Ishikawa (cell line): ENCODE results near the gene ZBTB1.

Experiments used
- CEBPB ChIP-seq: IDR thresholded peaks from 2 replicates; pipeline ENCODE4 v1.6.1; 2012
- CREB1 ChIP-seq: IDR thresholded peaks from 2 replicates; pipeline ENCODE4 v1.6.1; 2012; ENCODE audit warnings: low read depth
- EP300 ChIP-seq: IDR thresholded peaks from 2 replicates; pipeline ENCODE4 v1.6.1; 2012; ENCODE audit warnings: borderline replicate concordance
- NFIC ChIP-seq: IDR thresholded peaks from 2 replicates; pipeline ENCODE4 v1.6.1; 2012
- RAD21 ChIP-seq: IDR thresholded peaks from 2 replicates; pipeline ENCODE4 v1.6.1; 2012; ENCODE audit warnings: low read depth
- TAF1 ChIP-seq: IDR thresholded peaks from 2 replicates; pipeline ENCODE4 v1.6.1; 2012; ENCODE audit warnings: low read depth, mild to moderate bottlenecking
- TEAD4 ChIP-seq: IDR thresholded peaks from 2 replicates; pipeline ENCODE4 v1.6.1; 2012
- YY1 ChIP-seq: IDR thresholded peaks from 2 replicates; pipeline ENCODE4 v1.6.1; 2012; ENCODE audit warnings: low read depth
- TF ChIP-seq, protein P1 (sequence below): IDR thresholded peaks from 2 replicates; pipeline ENCODE4 v1.6.1; 2012

GRCh38 chr14:64476438-64476837 is 28.1 kb upstream of the ZBTB1 start:
- TF ChIP-seq EP300 (no peak), YY1 (no peak), TAF1 (no peak), CEBPB (no peak), RAD21 (no peak), NFIC (no peak), CREB1 (no peak), TEAD4 (no peak)
- TF ChIP-seq, protein P1, sequence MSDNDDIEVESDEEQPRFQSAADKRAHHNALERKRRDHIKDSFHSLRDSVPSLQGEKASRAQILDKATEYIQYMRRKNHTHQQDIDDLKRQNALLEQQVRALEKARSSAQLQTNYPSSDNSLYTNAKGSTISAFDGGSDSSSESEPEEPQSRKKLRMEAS, result no peak
